ENCODE measurements around the gene SLC44A5.

DNA sequence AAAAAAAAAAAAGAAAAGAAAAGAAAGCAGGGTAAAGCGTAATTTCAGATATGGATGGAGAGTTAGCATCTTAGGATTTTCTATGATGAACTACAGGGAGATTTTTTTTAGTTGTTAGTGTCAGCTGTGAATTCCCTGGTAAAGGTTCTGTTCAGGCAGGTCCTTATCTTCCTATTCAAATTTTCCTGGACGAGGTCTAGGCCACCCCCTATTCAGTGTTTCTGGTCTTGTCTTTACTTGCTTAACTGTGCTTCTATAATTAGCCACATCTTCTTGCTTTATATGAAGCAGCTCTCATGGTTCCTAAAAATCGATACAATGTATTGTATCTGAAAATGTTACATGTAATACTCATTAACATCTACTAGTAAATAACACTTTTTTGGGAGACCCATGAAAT is 318.9 kb downstream of the SLC44A5 start:
- TF ChIP-seq, protein P1, sequence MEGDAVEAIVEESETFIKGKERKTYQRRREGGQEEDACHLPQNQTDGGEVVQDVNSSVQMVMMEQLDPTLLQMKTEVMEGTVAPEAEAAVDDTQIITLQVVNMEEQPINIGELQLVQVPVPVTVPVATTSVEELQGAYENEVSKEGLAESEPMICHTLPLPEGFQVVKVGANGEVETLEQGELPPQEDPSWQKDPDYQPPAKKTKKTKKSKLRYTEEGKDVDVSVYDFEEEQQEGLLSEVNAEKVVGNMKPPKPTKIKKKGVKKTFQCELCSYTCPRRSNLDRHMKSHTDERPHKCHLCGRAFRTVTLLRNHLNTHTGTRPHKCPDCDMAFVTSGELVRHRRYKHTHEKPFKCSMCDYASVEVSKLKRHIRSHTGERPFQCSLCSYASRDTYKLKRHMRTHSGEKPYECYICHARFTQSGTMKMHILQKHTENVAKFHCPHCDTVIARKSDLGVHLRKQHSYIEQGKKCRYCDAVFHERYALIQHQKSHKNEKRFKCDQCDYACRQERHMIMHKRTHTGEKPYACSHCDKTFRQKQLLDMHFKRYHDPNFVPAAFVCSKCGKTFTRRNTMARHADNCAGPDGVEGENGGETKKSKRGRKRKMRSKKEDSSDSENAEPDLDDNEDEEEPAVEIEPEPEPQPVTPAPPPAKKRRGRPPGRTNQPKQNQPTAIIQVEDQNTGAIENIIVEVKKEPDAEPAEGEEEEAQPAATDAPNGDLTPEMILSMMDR (IDR thresholded peaks at IDR 0.05), result no peak
- no peak for TF ChIP-seq POLR2A (IDR thresholded peaks at IDR 0.05)
- no peak for TF ChIP-seq EP300 (IDR thresholded peaks at IDR 0.05)
